Esophagus (tissue), 2 donors: ENCODE measurements around the gene KREMEN2. TPM values are rescaled to one million over a fixed set of nuclear protein-coding genes. Genes with fewer than 3 reads are reported as not detected.
"Not testable (repeated sequence)": the region's sequence is repeated elsewhere in the genome, so short reads cannot be mapped to it uniquely, and the experiment has no call there.

ENCODE experiments used
- H3K27ac ChIP-seq, 2 donors: one replicate each; pipeline ENCODE4 v1.5.1; 2013; ENCODE audit warnings: low read depth in 2 of 2, mild to moderate bottlenecking in 2 of 2, inconsistent platforms in 1 of 2, low read length in 1 of 2, moderate library complexity in 1 of 2
- H3K27me3 ChIP-seq, 2 donors: one replicate each; pipeline ENCODE4 v1.6.1; 2013; ENCODE audit warnings: low read length in 2 of 2, control low read depth in 1 of 2, mild to moderate bottlenecking in 1 of 2; ENCODE audit not compliant: insufficient read depth in 2 of 2, control insufficient read depth in 1 of 2
- H3K36me3 ChIP-seq, 2 donors: one replicate each; pipeline ENCODE4 v1.6.1; 2013; ENCODE audit warnings: low read length in 1 of 2; ENCODE audit not compliant: control insufficient read depth in 2 of 2, insufficient read depth in 2 of 2
- H3K4me1 ChIP-seq, 2 donors: one replicate each; pipeline ENCODE4 v1.6.1; 2013; ENCODE audit warnings: low read length in 1 of 2; ENCODE audit not compliant: control insufficient read depth in 2 of 2, insufficient read depth in 2 of 2
- H3K4me3 ChIP-seq, 2 donors: one replicate each; pipeline ENCODE4 v1.5.1; 2013; ENCODE audit warnings: low read length in 2 of 2, mild to moderate bottlenecking in 2 of 2, low read depth in 1 of 2, moderate library complexity in 1 of 2
- H3K9me3 ChIP-seq, 2 donors: one replicate each; pipeline ENCODE4 v1.6.1; 2013; ENCODE audit warnings: mild to moderate bottlenecking in 2 of 2, low read depth in 1 of 2, low read length in 1 of 2, moderate library complexity in 1 of 2; ENCODE audit not compliant: control insufficient read depth in 2 of 2, insufficient read depth in 1 of 2
- WGBS, 2 donors: extraction: QIAGEN DNeasy Blood & Tissue Kit; methylation state at CpG; one replicate each; pipeline ENCODE4 v1.1.7; 2013; 5-methylcytosine and 5-hydroxymethylcytosine counted together
- polyA plus RNA-seq, 2 donors: library from polyadenylated mRNA; stranded (reverse); fragments of 200-250 nt; gene quantifications; one replicate each; pipeline ENCODE4 v1.2.3, GENCODE V29; 2013
- donor health status: healthy with polysubstance abuse.
- donor health status: Bipolar disorder and iron deficiency.

Gene KREMEN2
- polyA plus RNA-seq, 2 donors, result 1.6 to 1.8 TPM

DNA sequence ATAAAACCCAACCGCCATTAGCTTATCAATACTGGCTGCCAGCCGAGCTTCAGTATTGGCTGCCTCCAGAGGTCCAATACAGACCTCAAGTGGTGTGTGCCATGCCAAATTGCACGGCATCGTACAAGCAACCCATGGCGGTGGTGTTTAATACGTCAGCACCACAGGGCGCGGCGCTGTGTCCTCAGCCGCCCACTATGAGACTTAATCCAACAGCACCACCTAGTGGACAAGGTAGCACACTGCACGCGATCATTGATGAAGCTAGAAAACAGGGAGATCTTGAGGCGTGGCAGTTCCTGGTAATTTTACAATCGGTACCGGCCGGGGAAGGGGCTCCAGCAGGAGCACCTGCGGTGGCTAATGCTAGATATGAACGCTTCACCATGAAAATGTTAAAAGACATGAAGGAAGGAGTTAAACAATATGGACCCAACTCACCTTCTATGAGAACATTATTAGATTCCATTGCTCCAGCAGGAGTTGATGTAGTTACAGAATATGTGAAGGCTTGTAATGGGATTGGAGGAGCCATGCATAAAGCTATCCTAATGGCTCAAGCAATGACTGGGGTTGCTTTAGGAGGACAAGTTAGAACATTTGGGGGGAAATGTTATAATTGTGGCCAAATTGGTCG is 36.9 kb upstream of the KREMEN2 start:
- no peaks in the 10 kb centered on the region for H3K27me3 ChIP-seq
- no peak overlapping the region for H3K27ac ChIP-seq
- no peak overlapping the region for H3K4me3 ChIP-seq
- peaks cover 0 to 14% of the 10 kb centered on the region in 2 donors for H3K36me3 ChIP-seq
- peaks cover 0 to 9% of the 10 kb centered on the region in 2 donors for H3K4me1 ChIP-seq
- no peaks in the 10 kb centered on the region for H3K9me3 ChIP-seq
- WGBS, 2 donors, result 6% methylated on average over 19 of the region's 19 CpGs

DNA sequence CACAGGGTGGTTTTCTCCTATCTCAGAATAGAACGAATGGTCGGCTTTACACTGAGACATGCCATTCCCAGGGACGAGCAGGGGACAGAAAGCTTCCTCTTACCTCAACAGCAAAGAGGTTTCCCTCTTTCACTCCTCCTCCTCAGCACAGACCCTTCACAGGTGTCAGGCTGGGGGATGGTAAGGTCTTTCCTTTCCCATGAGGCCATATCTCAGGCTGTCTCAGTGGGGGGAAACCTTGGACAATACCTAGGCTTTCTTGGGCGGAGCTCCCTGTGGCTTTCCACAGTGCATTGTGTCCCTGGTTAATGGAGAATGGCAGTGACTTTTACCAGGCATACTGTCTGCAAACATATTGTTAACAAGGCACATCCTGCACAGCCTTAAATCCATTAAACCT is 35.9 kb upstream of the KREMEN2 start:
- H3K4me3 ChIP-seq, result not testable (repeated sequence)

DNA sequence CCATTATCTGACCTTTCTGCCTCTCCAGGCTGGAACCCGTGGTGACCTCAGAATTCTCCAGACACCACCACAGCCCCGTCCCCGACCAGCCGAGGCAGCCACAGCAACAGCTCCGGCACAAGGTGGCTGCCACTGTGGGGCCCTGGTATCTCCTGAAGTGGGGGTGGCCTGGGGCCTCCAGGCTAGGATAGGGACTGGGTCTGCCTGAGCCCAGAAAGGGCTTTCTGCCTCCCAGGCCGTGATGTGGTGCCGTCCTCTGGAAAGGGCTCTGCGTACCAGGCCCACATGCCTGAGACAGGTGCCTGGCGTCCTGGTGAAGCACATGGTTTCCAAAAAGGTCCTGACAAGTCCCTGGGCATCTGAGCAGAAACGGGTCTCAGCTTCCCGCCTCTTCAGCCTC is 35.3 kb upstream of the KREMEN2 start:
- Histone ChIP-seq H3K27me3 (no peaks in the 10 kb centered on the region), H3K27ac (no peak overlapping the region), H3K36me3 (peaks cover 3 to 21% of the 10 kb centered on the region in 2 donors), H3K9me3 (no peaks in the 10 kb centered on the region), H3K4me3 (no peak overlapping the region), H3K4me1 (peaks cover 0 to 9% of the 10 kb centered on the region in 2 donors)
- 89% methylated on average over 11 of the region's 11 CpGs for WGBS, 2 donors

More for the DNA sequence above, 35.9 kb upstream of the KREMEN2 start:
- H3K27me3 ChIP-seq, H3K4me1 ChIP-seq, H3K27ac ChIP-seq, H3K9me3 ChIP-seq: not testable (repeated sequence)
- 83 to 92% methylated on average over 4 of the region's 4 CpGs for WGBS, 2 donors
- H3K36me3 ChIP-seq, result peaks cover 0 to 15% of the 10 kb centered on the region in 2 donors

DNA sequence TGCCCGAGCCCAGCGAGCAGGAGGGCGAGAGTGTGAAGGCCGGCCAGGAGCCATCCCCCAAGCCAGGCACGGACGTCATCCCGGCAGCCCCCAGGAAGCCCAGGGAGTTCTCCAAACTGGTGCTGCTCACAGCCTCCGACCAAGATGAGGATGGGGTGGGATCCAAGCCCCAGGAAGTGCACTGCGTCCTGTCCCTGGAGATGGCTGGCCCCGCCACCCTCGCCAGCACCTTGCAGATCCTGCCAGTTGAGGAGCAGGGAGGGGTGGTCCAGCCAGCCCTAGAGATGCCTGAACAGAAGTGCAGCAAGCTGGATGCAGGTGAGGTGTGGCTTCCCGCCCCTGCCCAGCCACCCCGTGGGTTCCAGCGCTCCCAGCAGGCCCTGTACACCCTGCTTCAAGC is 34.4 kb upstream of the KREMEN2 start:
- H3K27ac ChIP-seq, result no peak overlapping the region
- 94 to 96% methylated on average over 14 of the region's 14 CpGs for WGBS, 2 donors
- no peak overlapping the region for H3K4me3 ChIP-seq
- peaks cover 6 to 26% of the 10 kb centered on the region in 2 donors for H3K36me3 ChIP-seq
- no peaks in the 10 kb centered on the region for H3K27me3 ChIP-seq
- H3K4me1 ChIP-seq, result peaks cover 0 to 4% of the 10 kb centered on the region in 2 donors
- H3K9me3 ChIP-seq, result no peaks in the 10 kb centered on the region

DNA sequence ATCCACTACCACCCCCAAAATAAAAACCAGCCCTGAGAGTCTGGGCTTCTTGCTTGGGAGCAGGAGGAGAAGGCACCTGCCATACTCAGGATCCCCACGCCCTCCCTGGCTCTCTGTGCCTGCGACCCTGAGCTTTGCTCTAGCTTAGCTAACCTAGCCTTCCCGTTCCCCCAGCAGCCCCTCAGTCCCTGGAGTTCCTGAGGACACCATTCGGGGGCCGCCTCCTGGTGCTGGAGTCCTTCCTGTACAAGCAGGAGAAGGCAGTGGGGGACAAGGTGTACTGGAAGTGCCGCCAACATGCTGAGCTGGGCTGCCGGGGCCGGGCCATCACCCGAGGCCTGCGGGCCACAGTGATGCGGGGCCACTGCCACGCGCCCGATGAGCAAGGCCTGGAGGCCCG is 33.8 kb upstream of the KREMEN2 start:
- peaks cover 6 to 29% of the 10 kb centered on the region in 2 donors for H3K36me3 ChIP-seq

DNA sequence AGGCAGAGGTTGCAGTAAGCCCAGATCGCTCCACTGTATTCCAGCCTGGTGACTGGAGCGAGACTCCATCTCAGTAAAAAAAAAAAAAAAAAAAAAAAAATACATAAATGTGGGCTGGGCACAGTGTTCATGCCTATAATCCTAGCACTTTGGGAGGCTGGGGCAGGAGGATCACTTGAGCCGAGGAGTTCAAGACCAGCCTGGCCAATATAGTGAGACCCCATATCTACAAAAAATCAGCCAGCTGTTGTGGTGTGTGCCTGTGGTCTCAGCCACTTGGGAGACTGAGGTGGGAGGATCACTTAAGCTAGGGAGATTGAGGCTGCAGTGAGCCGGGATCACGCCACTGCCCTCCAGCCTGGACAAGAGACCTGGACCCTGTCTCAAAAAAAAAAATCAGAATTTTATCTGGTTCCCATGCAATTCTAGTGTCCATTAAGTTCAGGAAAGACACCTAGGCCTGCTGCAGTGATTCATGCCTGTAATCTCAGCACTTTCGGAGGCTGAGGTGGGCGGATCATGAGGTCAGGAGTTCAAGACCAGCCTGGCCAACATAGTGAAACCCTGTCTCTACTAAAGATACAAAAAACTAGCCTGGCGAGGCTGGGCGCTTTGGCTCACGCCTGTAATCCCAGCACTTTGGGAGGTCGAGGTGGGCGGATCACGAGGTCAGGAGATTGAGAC is 32.7 kb upstream of the KREMEN2 start:
- not testable (repeated sequence) for H3K27ac ChIP-seq, H3K9me3 ChIP-seq, H3K27me3 ChIP-seq, H3K4me1 ChIP-seq, H3K4me3 ChIP-seq
- H3K36me3 ChIP-seq, result peaks cover 6 to 36% of the 10 kb centered on the region in 2 donors
- WGBS, 2 donors, result 91 to 92% methylated on average over 13 of the region's 13 CpGs

More for the DNA sequence above, 33.8 kb upstream of the KREMEN2 start:
- no peaks in the 10 kb centered on the region for H3K27me3 ChIP-seq
- no peaks in the 10 kb centered on the region for H3K4me1 ChIP-seq
- no peaks in the 10 kb centered on the region for H3K9me3 ChIP-seq
- 96 to 97% methylated on average over 15 of the region's 15 CpGs for WGBS, 2 donors
- H3K27ac ChIP-seq, result no peak overlapping the region
- H3K4me3 ChIP-seq, result no peak overlapping the region

DNA sequence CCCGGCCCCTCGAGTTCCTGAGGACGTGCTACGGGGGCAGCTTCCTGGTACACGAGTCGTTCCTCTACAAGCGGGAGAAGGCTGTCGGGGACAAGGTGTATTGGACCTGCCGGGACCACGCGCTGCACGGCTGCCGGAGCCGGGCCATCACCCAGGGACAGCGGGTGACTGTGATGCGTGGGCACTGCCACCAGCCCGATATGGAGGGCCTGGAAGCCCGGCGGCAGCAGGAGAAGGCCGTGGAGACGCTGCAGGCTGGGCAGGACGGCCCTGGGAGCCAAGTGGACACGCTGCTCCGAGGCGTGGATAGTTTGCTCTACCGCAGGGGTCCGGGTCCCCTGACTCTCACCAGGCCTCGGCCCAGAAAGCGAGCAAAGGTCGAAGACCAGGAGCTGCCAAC is 30.9 kb upstream of the KREMEN2 start:
- H3K4me3 ChIP-seq, result no peak overlapping the region
- H3K36me3 ChIP-seq, result peaks cover 7 to 52% of the 10 kb centered on the region in 2 donors
- H3K9me3 ChIP-seq, result no peaks in the 10 kb centered on the region
- 93 to 95% methylated on average over 30 of the region's 30 CpGs for WGBS, 2 donors
- no peaks in the 10 kb centered on the region for H3K27me3 ChIP-seq
- H3K4me1 ChIP-seq, result no peaks in the 10 kb centered on the region
- no peak overlapping the region for H3K27ac ChIP-seq

DNA sequence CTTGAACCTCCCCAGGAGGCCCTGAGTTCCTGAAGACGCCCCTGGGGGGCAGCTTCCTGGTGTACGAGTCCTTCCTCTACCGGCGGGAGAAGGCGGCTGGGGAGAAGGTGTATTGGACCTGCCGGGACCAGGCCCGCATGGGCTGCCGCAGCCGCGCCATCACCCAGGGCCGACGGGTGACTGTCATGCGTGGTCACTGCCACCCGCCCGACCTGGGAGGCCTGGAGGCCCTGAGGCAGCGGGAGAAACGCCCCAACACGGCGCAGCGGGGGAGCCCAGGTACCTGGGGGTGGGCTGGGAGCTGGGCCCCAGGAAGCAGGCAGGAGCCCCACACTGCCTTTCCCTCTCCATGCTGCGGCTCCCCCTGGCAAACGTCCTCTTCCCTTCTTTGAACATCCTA is 30.4 kb upstream of the KREMEN2 start:
- Histone ChIP-seq H3K4me1 (no peaks in the 10 kb centered on the region), H3K4me3 (no peak overlapping the region), H3K9me3 (no peaks in the 10 kb centered on the region), H3K36me3 (peaks cover 9 to 53% of the 10 kb centered on the region in 2 donors), H3K27me3 (no peaks in the 10 kb centered on the region), H3K27ac (no peak overlapping the region)
- WGBS, 2 donors, result 87 to 88% methylated on average over 22 of the region's 22 CpGs

DNA sequence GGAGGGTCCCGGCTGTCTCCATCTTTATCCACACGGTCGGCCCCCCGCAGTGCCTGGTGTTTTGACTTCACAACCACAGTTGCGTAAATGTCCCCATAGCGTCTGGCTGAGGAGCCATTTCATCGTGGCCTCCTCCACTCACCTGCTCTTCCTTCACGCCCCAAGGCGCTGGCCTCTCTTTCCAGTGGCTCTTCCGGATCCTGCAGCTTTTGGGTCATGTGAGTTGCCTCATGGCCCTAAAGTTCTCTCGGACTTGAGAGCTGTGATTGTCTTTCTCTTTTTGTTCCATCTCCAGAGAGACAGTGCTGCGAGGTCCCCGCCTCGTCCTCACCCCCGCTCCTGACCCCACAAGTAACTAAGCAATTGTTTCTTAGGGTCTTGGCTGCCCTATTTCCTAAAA is 29.6 kb upstream of the KREMEN2 start:
- Histone ChIP-seq H3K9me3 (no peaks in the 10 kb centered on the region), H3K27ac (no peak overlapping the region), H3K4me1 (no peaks in the 10 kb centered on the region), H3K4me3 (no peak overlapping the region), H3K36me3 (peaks cover 11 to 53% of the 10 kb centered on the region in 2 donors), H3K27me3 (no peaks in the 10 kb centered on the region)
- 89 to 90% methylated on average over 15 of the region's 15 CpGs for WGBS, 2 donors
